ENCODE measurements around the gene PLCXD3.

The PLCXD3 gene

DNA sequence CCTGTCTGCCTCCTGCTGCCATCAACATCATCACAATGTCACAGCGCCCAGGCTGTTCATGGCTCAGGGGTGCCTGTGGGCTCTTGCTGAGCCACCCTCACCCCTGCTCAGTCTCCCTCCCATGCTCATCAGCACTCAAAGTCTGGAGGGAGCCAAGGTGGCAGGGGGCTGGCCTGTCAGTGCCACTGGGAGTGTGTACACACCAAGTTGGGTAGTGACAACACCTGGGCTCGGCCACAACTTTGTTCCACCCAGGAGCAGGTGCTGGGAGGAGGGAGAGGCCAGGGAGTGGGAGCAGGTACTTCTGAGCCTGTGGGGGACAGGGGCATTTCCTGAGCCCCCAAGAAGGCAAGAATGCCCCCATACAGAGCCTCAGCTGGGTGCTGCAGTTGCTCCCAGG is 219.6 kb downstream of the PLCXD3 start:
- no peak overlapping the region for H3K4me3 ChIP-seq (ENCODE audit: low read depth, low read length)
- TF ChIP-seq, protein P1, sequence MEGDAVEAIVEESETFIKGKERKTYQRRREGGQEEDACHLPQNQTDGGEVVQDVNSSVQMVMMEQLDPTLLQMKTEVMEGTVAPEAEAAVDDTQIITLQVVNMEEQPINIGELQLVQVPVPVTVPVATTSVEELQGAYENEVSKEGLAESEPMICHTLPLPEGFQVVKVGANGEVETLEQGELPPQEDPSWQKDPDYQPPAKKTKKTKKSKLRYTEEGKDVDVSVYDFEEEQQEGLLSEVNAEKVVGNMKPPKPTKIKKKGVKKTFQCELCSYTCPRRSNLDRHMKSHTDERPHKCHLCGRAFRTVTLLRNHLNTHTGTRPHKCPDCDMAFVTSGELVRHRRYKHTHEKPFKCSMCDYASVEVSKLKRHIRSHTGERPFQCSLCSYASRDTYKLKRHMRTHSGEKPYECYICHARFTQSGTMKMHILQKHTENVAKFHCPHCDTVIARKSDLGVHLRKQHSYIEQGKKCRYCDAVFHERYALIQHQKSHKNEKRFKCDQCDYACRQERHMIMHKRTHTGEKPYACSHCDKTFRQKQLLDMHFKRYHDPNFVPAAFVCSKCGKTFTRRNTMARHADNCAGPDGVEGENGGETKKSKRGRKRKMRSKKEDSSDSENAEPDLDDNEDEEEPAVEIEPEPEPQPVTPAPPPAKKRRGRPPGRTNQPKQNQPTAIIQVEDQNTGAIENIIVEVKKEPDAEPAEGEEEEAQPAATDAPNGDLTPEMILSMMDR (IDR thresholded peaks at IDR 0.05; ENCODE audit: low read depth, low read length) = no peak

DNA sequence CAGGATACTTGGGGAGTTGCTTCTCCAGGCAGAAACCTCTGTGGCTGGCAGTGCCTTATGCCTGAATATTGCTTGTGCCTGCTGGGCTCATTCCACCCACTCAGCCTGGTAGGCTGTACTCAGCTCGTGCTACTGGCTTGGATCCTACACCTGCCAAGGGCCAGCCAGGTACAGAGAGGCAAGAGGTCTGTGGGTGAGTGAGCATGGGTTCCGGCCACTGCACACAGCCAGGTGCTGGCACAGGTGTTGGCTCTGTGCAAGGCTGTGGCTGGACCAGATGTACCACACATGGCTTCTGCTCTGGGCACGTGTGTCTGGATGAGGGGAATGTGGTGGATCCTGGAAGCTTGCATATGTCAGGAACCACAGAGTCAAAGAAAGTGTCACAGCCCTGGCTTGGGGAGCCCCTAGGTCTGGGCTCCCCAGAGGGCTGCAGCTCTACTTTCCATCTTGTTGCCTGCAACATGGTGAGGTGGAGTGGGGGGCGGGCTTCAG is 220.4 kb downstream of the PLCXD3 start:
- H3K4me3 ChIP-seq (ENCODE audit: low read depth, low read length) = no peak overlapping the region
- TF ChIP-seq, protein P1 (IDR thresholded peaks at IDR 0.05; ENCODE audit: low read depth, low read length) = no peak

DNA sequence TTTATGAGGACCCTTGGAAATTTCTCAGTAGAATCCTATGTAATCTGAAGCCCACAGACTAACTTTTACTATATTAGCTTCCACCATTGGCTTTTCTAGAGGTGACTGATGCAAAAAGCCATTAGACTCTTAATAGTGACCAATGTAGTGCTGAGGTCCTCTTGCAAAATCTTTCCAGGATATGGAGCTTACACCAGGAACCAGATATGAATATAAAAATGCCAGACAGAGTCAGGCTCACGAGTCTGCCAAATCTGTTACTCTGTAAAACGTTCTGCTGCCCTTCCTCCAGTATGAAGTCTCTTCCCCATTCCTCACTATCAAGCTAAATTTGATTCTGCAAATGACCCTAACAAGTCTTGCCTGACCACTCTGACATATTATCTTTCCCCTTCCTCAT is 223.7 kb downstream of the PLCXD3 start:
- no peak overlapping the region for H3K4me3 ChIP-seq (ENCODE audit: low read depth, low read length)
- TF ChIP-seq, protein P1 (IDR thresholded peaks at IDR 0.05; ENCODE audit: low read depth, low read length) = no peak

DNA sequence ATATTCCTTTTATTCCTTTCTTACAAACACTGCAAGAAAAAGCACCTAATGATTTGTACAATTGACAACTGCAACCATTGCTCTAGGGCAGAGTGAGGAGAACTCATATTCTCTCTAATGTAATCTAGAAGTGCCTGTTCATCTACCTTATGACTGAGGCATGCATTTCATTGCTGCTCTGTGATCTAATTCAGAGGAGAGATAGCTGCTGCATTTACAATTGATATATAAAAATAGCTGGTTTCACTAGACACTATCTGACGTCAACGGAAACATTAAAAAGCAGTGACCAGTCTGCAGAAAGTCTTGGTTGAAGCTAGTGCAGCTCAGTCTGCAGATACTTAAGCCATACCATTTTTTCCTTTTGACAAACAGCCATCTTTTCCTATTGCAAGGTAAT is 224.2 kb downstream of the PLCXD3 start:
- TF ChIP-seq, protein P1 (IDR thresholded peaks at IDR 0.05; ENCODE audit: low read depth, low read length) = no peak
- no peak overlapping the region for H3K4me3 ChIP-seq (ENCODE audit: low read depth, low read length)

DNA sequence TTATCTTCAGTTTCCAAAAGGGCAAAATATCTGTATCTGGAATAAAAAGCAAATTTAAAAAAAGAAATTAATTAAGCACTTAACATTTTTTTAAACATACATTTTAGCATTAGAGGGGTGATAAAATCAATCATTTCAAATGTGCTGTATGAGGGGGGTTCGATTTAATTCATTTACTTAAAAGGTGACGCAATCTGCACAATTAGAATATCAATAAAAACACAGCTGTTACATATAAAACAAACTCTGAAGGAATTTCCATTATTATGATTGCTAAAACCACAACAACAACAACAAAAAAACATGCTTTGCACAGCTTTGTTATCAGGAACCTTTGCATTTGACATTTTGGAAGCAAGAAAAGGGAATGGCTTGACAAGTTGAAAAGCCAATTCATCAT is 225.5 kb downstream of the PLCXD3 start:
- no peak overlapping the region for H3K4me3 ChIP-seq (ENCODE audit: low read depth, low read length)
- TF ChIP-seq, protein P1 (IDR thresholded peaks at IDR 0.05; ENCODE audit: low read depth, low read length) = no peak

DNA sequence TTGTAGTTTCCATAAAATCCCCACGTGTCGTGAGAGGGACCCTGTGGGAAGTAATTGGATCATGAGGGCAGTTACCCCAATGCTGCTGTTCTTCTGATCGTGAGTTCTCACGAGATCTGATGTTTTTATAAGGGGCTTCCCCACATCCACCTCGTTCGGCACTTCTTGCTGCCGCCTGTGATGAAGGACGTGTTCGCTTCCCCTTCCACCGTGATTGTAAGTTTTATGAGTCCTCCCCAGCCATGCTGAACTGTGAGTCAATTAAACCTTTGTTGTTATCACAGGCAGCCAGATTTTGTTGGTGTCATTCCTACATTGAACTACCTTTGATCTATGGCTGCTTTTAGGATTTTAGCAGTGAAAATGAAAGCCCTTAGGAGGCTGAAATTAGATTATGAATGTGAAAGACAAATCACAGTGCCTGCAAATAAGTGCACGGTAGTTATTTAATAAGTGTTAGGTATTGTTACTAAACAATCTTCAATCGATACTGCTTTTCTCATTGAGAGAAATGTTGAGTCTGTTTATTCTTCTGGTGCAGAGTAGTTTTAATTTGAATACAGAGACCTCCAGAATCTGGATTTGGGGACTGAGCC is 229.1 kb downstream of the PLCXD3 start:
- H3K4me3 ChIP-seq (ENCODE audit: low read depth, low read length) = no peak overlapping the region
- TF ChIP-seq, protein P1 (IDR thresholded peaks at IDR 0.05; ENCODE audit: low read depth, low read length) = no peak

DNA sequence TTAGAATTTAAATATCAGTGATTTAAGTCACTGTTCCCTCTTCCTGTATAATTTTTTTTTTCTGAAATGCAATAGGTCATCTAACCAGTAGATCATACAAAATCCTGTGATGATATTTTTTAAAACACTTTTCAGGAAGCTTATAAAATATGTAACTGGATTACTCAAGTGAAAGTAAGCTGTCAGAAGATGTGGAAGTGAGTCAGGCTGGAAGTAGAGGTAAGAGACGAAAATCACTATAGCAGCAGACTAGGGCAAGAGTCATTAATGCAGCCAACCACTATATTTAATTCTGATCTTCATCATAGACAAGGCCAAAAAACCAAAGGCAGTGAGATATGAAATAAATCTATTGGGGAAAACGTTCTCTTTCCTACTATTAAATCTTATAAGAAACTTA is 231.4 kb downstream of the PLCXD3 start:
- TF ChIP-seq, protein P1 (IDR thresholded peaks at IDR 0.05; ENCODE audit: low read depth, low read length) = no peak
- no peak overlapping the region for H3K4me3 ChIP-seq (ENCODE audit: low read depth, low read length)
